Type B pancreatic cell (in vitro differentiated cells): Measurements from ENCODE around the gene ALOXE3. TPM values are rescaled to one million over a fixed set of nuclear protein-coding genes. Genes with fewer than 3 reads are reported as not detected.

Experiments
- DNase-seq: peaks from one replicate; pipeline ENCODE4 v3.0.0; 2021; ENCODE audit warnings: mixed read lengths; ENCODE audit not compliant: unreplicated experiment; ENCODE audit errors: extremely low spot score
- H3K27ac Mint-ChIP-seq: 2 replicates; pipeline ENCODE4 v1.8.0; 2021; ENCODE audit warnings: mild to moderate bottlenecking, mixed read lengths
- H3K27me3 Mint-ChIP-seq: 2 replicates; pipeline ENCODE4 v1.8.0; 2021; ENCODE audit warnings: mixed read lengths
- H3K36me3 Mint-ChIP-seq: 2 replicates; pipeline ENCODE4 v1.8.0; 2021; ENCODE audit warnings: mixed read lengths
- H3K4me1 Mint-ChIP-seq: one replicate; pipeline ENCODE4 v1.8.0; 2021; ENCODE audit warnings: mixed read lengths; ENCODE audit not compliant: unreplicated experiment
- H3K4me3 Mint-ChIP-seq: 2 replicates; pipeline ENCODE4 v1.8.0; 2021; ENCODE audit warnings: mild to moderate bottlenecking, mixed read lengths
- H3K9me3 Mint-ChIP-seq: 2 replicates; pipeline ENCODE4 v1.8.0; 2021; ENCODE audit warnings: mixed read lengths
- total RNA-seq: library from RNA; stranded (reverse); gene quantifications from 2 replicates; pipeline ENCODE4 v1.2.1, GENCODE V29; 2021; ENCODE audit warnings: low replicate concordance
- TF ChIP-seq, protein P1 (sequence below): fragments of 200-600 bp; sonication (generic); conservative IDR thresholded peaks from 2 replicates; pipeline ENCODE4 v1.5.0; 2021; ENCODE audit warnings: antibody characterized with exemption, mild to moderate bottlenecking

Gene ALOXE3
- total RNA-seq, 1 donor from 2014 or later, result not detected

DNA sequence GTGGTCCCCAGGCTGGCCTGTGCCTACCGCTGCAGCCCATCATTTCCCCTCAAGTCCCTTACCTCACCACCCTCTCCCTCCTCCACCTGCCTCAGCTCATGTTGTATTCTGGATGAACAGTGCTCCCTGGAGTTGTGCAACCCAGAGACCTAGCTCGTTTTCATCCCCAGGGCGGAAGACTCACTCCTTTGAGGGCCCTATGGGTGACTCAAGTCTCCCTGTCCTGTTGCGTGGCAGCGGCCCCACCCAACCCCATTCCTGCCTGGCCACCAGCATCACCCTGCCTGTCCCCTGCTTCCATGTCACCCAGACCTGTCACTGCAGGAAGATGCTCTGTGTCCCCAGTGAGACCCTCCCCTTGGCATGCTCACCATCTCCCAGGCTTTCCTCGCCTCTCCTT is 34.1 kb downstream of the ALOXE3 start:
- no peak for DNase-seq
- H3K9me3 Mint-ChIP-seq, result no peaks in the 10 kb centered on the region
- TF ChIP-seq, protein P1, sequence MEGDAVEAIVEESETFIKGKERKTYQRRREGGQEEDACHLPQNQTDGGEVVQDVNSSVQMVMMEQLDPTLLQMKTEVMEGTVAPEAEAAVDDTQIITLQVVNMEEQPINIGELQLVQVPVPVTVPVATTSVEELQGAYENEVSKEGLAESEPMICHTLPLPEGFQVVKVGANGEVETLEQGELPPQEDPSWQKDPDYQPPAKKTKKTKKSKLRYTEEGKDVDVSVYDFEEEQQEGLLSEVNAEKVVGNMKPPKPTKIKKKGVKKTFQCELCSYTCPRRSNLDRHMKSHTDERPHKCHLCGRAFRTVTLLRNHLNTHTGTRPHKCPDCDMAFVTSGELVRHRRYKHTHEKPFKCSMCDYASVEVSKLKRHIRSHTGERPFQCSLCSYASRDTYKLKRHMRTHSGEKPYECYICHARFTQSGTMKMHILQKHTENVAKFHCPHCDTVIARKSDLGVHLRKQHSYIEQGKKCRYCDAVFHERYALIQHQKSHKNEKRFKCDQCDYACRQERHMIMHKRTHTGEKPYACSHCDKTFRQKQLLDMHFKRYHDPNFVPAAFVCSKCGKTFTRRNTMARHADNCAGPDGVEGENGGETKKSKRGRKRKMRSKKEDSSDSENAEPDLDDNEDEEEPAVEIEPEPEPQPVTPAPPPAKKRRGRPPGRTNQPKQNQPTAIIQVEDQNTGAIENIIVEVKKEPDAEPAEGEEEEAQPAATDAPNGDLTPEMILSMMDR, result no peak

GRCh38 chr17:8082292-8082691 is 36.0 kb downstream of the ALOXE3 start:
- DNase-seq, result no peak
- Mint-ChIP-seq H3K27me3 (peaks cover 73% of the 10 kb centered on the region), H3K27ac (peak overlapping the region; percentile 80), H3K36me3 (no peaks in the 10 kb centered on the region), H3K9me3 (no peaks in the 10 kb centered on the region), H3K4me3 (peak overlapping the region; percentile 30), H3K4me1 (no peaks in the 10 kb centered on the region)
- TF ChIP-seq, protein P1, result no peak

More for the DNA sequence above, 34.1 kb downstream of the ALOXE3 start:
- peaks cover 73% of the 10 kb centered on the region for H3K27me3 Mint-ChIP-seq
- H3K27ac Mint-ChIP-seq, result no peak overlapping the region
- H3K36me3 Mint-ChIP-seq, result no peaks in the 10 kb centered on the region
- no peak overlapping the region for H3K4me3 Mint-ChIP-seq
- H3K4me1 Mint-ChIP-seq, result no peaks in the 10 kb centered on the region

GRCh38 chr17:8081876-8082275 is 36.4 kb downstream of the ALOXE3 start:
- no peaks in the 10 kb centered on the region for H3K4me1 Mint-ChIP-seq
- no peak for DNase-seq
- H3K36me3 Mint-ChIP-seq, result no peaks in the 10 kb centered on the region
- H3K4me3 Mint-ChIP-seq, result peak overlapping the region; percentile 61
- H3K27me3 Mint-ChIP-seq, result peaks cover 75% of the 10 kb centered on the region
- peak overlapping the region; percentile 80 for H3K27ac Mint-ChIP-seq
- TF ChIP-seq, protein P1, result no peak
- no peaks in the 10 kb centered on the region for H3K9me3 Mint-ChIP-seq

- Mint-ChIP-seq H3K4me1 (no peaks in the 10 kb centered on the region), H3K9me3 (no peaks in the 10 kb centered on the region), H3K4me3 (peak overlapping the region; percentile 87), H3K27me3 (peaks cover 77% of the 10 kb centered on the region), H3K27ac (no peak overlapping the region), H3K36me3 (no peaks in the 10 kb centered on the region)
- no peak for DNase-seq
- TF ChIP-seq, protein P1, result no peak
These were observed 37.5 kb downstream of the ALOXE3 start for GRCh38 chr17:8080799-8081219.

- peak overlapping the region; percentile 87 for H3K4me3 Mint-ChIP-seq
- H3K27ac Mint-ChIP-seq, result no peak overlapping the region
- no peaks in the 10 kb centered on the region for H3K36me3 Mint-ChIP-seq
- TF ChIP-seq, protein P1, result no peak
- DNase-seq, result no peak
- H3K4me1 Mint-ChIP-seq, result no peaks in the 10 kb centered on the region
- H3K9me3 Mint-ChIP-seq, result no peaks in the 10 kb centered on the region
- peaks cover 77% of the 10 kb centered on the region for H3K27me3 Mint-ChIP-seq
These were observed 38.0 kb downstream of the ALOXE3 start for GRCh38 chr17:8080208-8080798.
